NCI-H2081 treated with DMSO at 0.1 percent for 48 hours (cell line): ENCODE results near the gene HPN.

Experiments
- DNase-seq: peaks from one replicate; lab custom pipeline; 2025; lab: John Stamatoyannopoulos, UW

HPN gene

GRCh38 chr19:35105411-35106290 lies 64.1 kb downstream of the HPN start:
- no peak for DNase-seq

- no peak for DNase-seq
These were observed 64.7 kb downstream of the HPN start for GRCh38 chr19:35106291-35106583.

GRCh38 chr19:35106898-35107541 lies 65.5 kb downstream of the HPN start:
- DNase-seq: no peak

GRCh38 chr19:35107545-35107944 lies 66.0 kb downstream of the HPN start:
- DNase-seq: no peak

GRCh38 chr19:35108730-35109129 lies 67.2 kb downstream of the HPN start:
- no peak for DNase-seq

- no peak for DNase-seq
These were observed 68.0 kb downstream of the HPN start for GRCh38 chr19:35109395-35110112.

- DNase-seq: no peak
These were observed 69.5 kb downstream of the HPN start for GRCh38 chr19:35110974-35111373.

- no peak for DNase-seq
These were observed 71.6 kb downstream of the HPN start for GRCh38 chr19:35112995-35113688.

GRCh38 chr19:35114353-35115176 lies 73.0 kb downstream of the HPN start:
- DNase-seq: no peak

GRCh38 chr19:35115177-35115951 lies 73.8 kb downstream of the HPN start, which contains the start of gene FXYD3:
TSS of gene FXYD3 (plus strand) at chr19:35115823. CDS start at chr19:35119377, 3,554 bp downstream.
- no peak for DNase-seq
